NCI-H1105 treated with DMSO at 0.1 percent for 48 hours (cell line): ENCODE results near the gene RAB5A.
A peak's percentile ranks its signal among the peaks of the same experiment; 100 is the strongest.
"Not testable (repeated sequence)": the region's sequence is repeated elsewhere in the genome, so short reads cannot be mapped to it uniquely, and the experiment has no call there.

Experiments used
- DNase-seq: peaks from one replicate; lab custom pipeline; 2025; lab: John Stamatoyannopoulos, UW

RAB5A gene

DNA sequence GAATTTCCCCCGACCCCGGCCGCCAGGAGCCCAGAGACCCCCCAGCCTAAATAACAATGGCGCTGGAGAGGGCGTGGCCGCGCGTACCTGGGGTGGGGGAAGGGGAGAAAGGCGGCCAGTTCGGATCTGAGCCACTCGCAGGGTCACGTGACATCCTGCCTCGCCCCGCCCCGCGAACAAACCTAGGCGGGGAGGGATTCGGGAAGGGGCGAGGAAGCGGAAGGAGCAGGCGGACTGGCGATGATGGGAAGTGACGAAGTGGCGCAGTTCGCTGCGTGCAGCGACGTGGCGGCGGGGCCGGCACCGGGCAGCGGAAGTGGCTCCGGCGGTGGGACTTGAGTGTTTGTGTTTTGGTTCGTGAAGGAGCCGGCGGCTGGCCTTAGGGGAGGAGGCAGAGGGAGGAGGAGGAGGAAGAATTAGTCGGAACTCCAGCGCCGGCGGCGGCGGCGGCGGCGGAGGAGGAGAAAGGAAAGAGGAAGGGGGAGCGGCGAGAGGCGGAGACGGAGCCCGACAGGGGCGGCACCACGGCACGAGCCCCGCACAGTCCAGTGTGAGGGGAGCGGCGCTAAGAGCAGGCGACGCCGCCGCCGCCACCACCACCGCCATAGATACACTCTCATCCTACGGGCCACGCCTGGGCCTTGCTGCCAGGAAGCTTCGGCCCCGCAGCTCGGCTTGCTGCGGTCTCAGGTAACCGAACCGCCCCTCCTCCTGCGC, at the start of gene RAB5A:
Gene RAB5A, plus strand, starts transcription at position 266 of the 717 bp plus-strand sequence. CDS start 3,802 bp downstream, outside the sequence.
- peak; percentile 89 for DNase-seq

GRCh38 chr3:19898721-19899120, 48.2 kb upstream of the RAB5A start:
- DNase-seq: no peak

DNA sequence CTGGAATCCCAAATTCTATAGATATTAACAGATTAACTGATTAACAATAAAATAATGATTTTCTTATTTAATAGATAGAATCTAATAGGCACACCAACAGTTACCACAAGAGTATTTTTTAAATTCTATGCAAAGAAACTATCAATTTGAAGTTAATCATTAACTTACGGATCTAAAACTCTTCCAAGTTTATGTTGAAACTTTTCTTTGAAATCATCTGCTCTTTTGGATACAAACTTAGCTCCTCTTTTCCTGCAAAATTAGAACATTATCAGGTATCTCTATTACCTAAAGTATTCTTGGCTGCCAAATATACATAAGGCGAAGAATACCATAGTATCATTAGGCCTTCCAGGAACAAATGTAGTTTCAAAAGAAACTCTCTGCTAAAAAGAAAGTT, 47.6 kb upstream of the RAB5A start:
- DNase-seq: no peak

- DNase-seq: not testable (repeated sequence)
These were observed 47.1 kb upstream of the RAB5A start for GRCh38 chr3:19899833-19900232.

DNA sequence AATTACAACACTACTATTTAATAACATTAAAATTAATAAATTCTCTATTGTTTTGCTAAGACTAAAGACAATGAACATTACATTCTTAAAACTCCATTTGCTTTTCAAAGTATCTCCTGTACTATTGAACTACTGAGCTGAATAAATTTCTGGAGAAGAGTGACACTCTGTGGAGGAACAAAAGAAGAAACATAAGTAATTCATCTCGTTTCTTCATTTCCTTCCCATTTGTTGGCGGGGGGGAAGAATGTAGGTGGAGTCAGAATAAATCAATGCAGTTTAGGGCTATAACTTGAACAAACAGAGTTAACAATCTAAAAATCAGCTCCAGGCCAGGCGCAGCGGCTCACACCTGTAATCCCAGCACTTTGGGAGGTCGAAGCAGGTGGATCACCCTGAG, 45.6 kb upstream of the RAB5A start:
- DNase-seq: no peak

DNA sequence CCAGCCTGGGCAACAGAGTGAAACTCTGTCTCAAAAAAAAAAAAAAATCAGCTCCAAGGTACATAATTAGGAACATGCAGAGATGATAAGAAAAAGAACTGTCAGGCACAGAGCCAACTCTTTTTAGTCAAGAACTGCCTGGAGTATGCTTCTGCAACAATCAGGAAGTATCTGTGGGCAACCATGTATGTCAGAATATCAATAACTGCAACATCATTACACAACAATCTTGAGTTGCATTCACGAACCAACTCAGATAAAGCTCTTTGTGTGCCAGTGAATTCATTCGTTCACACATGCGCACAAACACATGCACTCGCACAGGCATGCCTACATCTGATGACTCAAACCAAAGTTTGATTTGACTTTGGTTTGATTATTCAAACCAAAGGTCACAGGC, 45.0 kb upstream of the RAB5A start:
- DNase-seq: no peak

GRCh38 chr3:19903649-19904048, 43.2 kb upstream of the RAB5A start:
- no peak for DNase-seq

GRCh38 chr3:19907523-19907922, 39.4 kb upstream of the RAB5A start:
- DNase-seq: no peak

DNA sequence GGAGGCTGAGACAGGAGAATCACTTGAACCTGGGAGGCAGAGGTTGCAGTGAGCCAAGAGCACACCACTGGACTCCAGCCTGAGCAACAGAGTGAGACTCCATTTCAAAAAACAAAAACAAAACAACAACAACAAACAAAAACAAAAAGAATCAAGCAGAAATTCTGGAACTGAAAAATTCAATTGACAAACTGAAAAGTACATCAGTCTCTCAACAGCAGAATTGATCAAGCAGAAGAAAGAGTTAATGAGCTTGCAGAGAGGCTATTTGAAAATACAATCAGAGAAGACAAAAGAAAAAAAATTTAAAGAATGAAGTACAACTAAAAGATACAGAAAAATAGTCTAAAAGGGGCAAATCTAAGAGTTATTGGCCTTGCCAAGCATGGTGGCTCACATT, 35.4 kb upstream of the RAB5A start:
- DNase-seq: no peak

DNA sequence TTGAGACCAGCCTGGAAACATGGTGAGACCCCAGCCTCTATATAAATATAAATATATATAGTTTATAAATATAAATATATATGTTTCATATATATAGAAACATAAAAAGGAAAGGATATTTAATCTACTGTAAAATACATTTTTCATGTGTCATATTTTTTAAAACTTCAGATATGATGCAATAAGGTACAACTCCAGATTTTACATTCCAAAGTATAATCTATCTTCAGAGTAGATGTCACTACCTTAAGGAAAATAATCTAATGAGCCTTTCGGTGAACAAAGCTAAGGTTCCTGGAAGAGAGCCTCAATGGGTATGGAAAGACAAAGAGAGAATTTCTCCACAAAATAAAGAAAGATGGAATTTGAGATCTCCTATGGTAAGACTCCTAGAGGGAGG, 29.7 kb upstream of the RAB5A start:
- no peak for DNase-seq

DNA sequence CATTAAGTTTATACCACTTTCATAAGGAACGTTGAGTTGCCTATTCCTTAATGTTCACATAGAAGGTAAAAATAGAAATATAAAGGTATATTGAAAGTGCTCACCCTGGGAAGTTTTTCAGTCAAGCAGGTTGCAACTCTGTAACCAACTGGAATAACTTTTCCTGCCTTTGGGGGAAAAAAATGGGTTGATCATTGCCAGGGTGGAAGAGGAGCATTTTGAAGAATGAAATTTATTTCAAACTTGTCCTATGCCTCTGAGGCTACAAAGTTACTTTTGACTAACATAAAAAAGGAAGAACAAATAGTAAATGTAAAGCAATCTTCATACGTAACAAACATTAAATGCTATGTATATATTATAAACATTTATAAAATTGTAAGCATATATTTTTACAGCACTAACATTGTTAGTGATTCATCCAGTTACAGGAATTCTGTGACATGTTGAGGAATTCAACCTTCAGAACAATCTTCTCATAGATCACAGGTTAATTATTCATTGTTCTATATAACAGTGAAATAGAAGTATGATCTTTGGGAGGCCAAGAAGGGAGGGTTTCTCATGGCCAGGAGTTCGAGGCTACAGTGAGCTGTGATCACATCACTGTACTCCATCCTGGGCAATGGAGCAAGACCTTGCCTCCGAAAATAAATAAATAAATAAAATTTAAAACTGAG, 26.4 kb upstream of the RAB5A start:
- DNase-seq: no peak

GRCh38 chr3:19931180-19931692, 15.7 kb upstream of the RAB5A start:
- DNase-seq: no peak

DNA sequence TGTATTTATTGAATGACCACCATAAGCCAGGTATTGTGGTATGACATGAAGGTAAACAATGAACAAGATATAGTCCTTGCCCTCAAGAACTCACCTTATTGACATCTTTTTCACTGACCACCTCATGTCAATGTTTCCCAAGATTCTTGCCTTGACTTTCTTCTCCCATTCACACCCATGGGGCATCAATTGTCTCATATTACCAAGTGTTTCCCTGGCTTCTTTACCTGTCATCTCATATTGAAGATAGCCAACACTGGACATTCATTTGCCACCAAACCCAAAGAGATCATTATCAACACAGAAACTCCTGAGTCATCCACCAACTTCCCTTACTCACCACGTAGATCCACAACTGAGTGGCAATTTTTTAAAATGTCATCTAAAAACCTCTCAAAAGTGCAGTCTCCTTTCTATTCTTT, 15.1 kb upstream of the RAB5A start:
- DNase-seq: no peak

DNA sequence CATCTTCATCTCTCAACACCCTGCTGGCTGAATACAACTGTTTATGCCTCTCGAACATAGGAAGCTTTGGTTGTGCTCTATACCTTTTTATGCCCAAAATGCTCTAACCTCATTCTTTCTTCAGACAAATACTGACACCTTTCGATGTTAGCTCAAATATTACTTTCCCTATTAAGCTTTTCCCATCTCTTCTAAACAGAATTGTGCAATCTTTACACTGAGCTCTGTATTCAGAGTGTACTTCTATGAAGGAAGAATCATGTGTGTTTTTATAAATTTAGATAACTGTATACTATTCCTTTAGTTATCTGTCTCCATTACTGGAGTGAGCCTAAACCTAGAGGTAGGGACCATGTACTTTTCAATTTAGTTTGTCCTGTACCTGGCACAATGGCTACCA, 14.5 kb upstream of the RAB5A start:
- DNase-seq: no peak

DNA sequence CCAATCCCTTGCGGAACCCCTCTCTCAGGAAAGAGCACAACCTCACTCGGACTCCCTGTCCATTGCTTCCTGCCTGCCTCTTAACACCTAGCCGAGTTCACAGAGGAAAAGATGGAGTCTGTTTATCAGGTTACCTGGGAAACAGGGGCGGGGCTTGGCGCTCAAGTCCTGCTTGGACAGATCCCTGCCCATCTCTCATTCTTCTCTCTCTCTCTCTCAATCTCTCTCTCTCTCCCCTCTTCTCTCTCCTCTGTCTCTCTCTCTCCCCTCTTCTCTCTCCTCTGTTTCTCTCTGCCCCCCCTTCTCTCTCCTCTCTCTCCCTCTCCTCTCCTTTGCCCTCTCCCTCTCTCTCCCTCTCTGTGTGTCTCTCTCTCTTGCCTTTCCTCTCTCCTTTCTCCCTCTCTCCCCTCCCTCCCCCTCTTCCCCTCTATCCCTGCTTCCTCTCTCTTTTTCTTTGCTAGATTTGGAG, 12.8 kb upstream of the RAB5A start, which contains the start of gene EFHB:
Gene EFHB, minus strand, starts transcription at position 120 of the 469 bp plus-strand sequence. CDS start 199 bp downstream, outside the sequence.
- DNase-seq: peak; percentile 42

DNA sequence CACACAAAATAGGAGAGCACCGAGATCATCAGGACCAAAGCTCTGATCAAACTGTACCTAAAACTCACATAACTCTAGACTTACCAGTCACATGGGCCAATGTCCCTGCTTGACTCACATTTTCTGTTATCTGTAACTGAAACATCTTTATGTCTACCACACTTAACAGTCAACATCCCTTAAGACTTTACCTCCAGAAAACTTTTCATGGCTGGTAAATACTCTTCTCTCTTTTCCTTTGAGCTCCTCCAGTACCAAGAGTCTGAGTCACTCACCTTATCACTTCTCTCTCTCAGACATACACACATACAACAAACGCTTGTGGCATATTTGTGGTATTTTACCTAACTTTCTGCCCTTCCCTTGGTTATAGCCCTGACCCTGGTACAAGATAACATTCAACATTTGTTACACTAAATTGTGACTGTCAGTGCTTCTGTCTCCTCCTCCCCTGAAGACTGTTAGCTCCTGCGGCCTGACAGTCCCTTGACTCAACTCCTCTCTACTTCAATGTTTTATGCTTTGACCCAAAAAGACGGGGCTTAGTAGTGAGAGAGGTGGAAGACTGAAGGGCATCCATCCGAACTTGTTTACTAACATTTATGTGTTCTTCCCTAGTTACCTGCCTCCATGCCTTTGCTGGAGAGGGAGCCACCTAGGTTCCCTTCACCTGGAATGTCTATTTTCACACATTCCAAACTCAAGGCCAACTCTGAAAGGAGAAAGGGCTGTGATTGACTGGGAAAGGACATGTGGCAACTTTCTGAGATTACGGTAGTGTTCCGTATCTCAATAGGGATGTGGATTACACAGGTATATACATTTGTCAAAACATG, 9.2 kb upstream of the RAB5A start:
- DNase-seq: no peak

DNA sequence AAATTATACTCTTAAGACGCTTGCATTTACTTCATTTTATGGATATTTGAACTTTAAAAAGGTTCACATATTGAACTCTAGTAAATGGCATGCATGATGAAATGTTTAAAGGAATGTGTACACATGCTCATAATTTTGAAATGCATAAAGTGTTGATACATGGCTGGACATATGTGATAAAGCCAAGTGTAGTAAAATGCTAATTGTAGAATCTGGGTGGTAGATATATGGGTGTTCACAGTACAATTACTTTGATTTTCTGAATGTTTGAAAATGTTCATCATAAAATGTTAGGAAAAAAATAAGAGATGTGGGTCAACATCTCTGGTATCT, 8.6 kb upstream of the RAB5A start:
- DNase-seq: no peak

DNA sequence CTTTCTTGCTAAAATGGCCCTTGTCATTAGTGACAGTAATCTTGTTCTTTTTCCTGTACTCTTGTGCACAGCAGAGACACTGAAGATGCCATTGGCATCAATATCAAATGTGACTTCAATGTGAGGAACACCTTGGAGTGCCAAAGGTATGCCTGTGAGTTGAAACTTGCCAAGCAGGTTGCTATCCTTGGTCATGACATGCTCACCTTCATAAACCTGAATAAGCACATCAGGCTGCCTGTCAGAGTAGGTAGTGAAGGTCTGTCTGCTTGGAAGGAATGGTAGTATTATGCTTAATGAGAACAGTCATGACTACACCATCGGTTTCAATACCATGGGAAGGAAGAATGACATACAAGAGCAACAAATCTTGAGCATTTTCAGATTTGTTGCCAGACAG, 6.3 kb upstream of the RAB5A start:
- no peak for DNase-seq

DNA sequence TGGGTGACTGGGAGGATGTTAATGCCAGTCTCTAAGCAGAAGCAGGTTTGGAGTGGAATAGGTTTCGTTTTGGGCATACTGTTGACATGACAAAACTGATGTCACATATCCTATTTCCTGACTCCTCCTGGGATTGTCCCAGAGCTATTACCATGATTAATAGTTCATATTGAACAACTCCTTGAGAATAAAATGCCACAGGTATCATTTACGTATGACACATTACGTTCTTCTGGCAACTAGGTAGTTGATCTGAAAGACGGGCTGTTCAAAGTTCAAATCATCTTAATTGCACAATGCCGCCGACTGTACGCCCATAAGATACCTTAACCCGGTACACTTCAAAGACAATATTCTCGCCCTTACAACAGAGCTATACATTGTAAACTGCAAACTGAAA, 1.4 kb upstream of the RAB5A start:
- no peak for DNase-seq

DNA sequence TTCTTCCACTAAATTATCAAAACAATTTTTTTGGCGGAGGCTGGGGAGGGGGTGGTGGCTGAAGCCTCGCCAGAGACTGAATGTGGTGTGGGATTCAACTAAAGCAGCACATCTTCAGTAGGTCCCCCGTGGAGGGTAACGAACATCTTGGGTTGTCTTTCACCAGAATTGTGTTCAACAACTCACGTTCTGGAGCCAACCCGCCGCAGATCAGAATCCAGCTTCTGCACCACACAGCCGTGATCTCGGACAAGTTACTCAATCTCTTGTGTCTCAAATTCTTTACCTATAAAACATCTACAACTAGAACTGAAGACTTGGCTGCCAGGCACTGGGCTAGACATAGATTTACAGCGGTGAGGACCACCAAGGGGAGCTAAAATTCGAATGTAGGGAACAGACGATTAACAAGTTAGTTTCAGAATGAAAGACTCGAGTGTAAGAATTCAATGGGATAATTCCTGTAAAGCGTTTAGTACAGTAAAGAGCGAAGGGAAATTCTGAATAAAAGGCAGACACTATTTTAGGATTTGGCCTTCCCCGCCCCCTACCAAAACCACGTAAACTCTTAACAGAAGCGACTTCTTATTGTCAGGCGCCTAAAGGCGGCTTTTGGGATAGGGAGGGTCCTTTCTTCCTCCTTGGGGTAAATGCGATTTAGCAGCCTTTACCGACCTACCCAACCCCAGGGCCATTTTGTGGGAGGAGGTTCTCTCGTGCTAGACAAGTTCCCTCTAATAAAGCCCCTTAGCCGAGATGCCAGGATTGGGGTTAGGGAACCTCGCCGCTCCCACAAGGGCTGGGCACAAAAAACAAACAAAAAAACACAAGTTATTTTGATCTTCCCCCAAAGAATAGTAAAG, 697 bp upstream of the RAB5A start:
- peak; percentile 28 for DNase-seq

DNA sequence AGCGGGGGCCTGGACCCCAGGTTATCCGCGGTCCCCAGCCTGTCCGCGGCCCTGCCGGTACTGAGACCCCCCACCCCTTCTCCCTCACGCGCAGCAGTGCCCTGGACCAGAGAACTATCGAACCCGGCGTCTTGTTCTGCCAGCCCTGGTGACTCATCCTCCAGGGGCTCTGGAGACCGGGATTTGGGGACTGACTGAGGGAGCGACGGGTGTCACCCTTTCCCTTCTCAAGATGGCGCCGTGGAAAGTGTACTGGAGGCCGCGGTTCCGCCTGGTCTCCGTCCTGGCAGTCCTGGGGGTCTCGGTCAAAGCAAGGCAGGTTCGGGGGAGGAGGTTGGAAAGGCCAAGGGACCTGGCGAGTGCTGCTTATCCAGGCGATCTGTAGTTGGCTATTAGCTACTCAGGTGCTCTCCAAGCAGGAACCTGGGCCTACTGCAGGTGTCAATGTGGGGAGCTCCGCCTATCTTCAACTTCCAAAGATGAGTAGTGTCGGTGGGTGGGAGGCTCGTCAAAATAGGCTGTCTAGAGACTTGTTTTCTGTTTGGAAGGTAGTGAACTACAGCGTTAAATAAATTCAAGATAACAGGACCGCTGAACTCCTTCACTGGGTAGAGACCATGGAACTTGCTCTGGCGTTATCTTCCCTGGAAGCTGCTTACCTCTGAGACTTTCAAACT, 790 bp downstream of the RAB5A start:
- peak; percentile 5 for DNase-seq
